ENCODE measurements around the gene SMPD4. TPM values are rescaled to one million over a fixed set of nuclear protein-coding genes. Genes with fewer than 3 reads are reported as not detected.
"Not testable (repeated sequence)": the region's sequence is repeated elsewhere in the genome, so short reads cannot be mapped to it uniquely, and the experiment has no call there.

Gene SMPD4
- total RNA-seq, 1 experiment from 2014 or later, result 97.8 TPM

- Mint-ChIP-seq H3K27me3 (ENCODE audit: unreplicated experiment) (no peaks in the 10 kb centered on the region), H3K9me3 (ENCODE audit: low read depth, unreplicated experiment) (no peaks in the 10 kb centered on the region), H3K27ac (ENCODE audit: unreplicated experiment) (no peak overlapping the region), H3K4me1 (ENCODE audit: low read depth, unreplicated experiment) (peaks cover 17% of the 10 kb centered on the region), H3K4me3 (ENCODE audit: low read depth, unreplicated experiment) (no peak overlapping the region), H3K36me3 (ENCODE audit: insufficient read depth, unreplicated experiment) (peaks cover 29% of the 10 kb centered on the region)
- CTCF ChIA-PET, result interaction anchor here (0.7 kb wide), 1 partner anchor 319 kb away, joined by 4 read pairs; no protein-coding TSS in a partner anchor
- intact Hi-C loops (cut with micrococcal nuclease; ENCODE audit: unreplicated experiment), result loop anchor here (10.0 kb wide), 1 partner anchor 59 kb away; no protein-coding TSS in a partner anchor
- BruUV-seq (replicated peaks), result no TSS peak
- no peak for DNase-seq
- TF ChIP-seq CTCF (IDR thresholded peaks at IDR 0.05; ENCODE audit: unreplicated experiment), result no peak
These were observed 4.5 kb upstream of the SMPD4 start for GRCh38 chr2:130185896-130186295.

GRCh38 chr2:130185436-130185835 lies 4.0 kb upstream of the SMPD4 start:
- Mint-ChIP-seq H3K9me3 (ENCODE audit: low read depth, unreplicated experiment) (no peaks in the 10 kb centered on the region), H3K36me3 (ENCODE audit: insufficient read depth, unreplicated experiment) (peaks cover 33% of the 10 kb centered on the region), H3K27me3 (ENCODE audit: unreplicated experiment) (no peaks in the 10 kb centered on the region), H3K4me3 (ENCODE audit: low read depth, unreplicated experiment) (no peak overlapping the region), H3K4me1 (ENCODE audit: low read depth, unreplicated experiment) (peaks cover 17% of the 10 kb centered on the region), H3K27ac (ENCODE audit: unreplicated experiment) (no peak overlapping the region)
- no peak for TF ChIP-seq CTCF (IDR thresholded peaks at IDR 0.05; ENCODE audit: unreplicated experiment)
- CTCF ChIA-PET, result interaction anchor here (0.7 kb wide), 1 partner anchor 319 kb away, joined by 4 read pairs; no protein-coding TSS in a partner anchor
- BruUV-seq (replicated peaks), result no TSS peak
- no peak for DNase-seq
- intact Hi-C loops (cut with micrococcal nuclease; ENCODE audit: unreplicated experiment), result loop anchor here (10.0 kb wide), 1 partner anchor 59 kb away; no protein-coding TSS in a partner anchor

- Mint-ChIP-seq H3K36me3 (ENCODE audit: insufficient read depth, unreplicated experiment) (peaks cover 42% of the 10 kb centered on the region), H3K4me3 (ENCODE audit: low read depth, unreplicated experiment) (peak overlapping the region; percentile 95), H3K4me1 (ENCODE audit: low read depth, unreplicated experiment) (peaks cover 17% of the 10 kb centered on the region), H3K27me3 (ENCODE audit: unreplicated experiment) (no peaks in the 10 kb centered on the region), H3K27ac (ENCODE audit: unreplicated experiment) (peak overlapping the region; percentile 48), H3K9me3 (ENCODE audit: low read depth, unreplicated experiment) (no peaks in the 10 kb centered on the region)
- intact Hi-C loops (cut with micrococcal nuclease; ENCODE audit: unreplicated experiment), result loop anchor here (5.0 to 10.0 kb wide), 3 partner anchors 61 to 149 kb away; no protein-coding TSS in a partner anchor
- DNase-seq, result no peak
- CTCF ChIA-PET, result no interaction called here
- TSS peak; percentile 46 for BruUV-seq (replicated peaks)
- no peak for TF ChIP-seq CTCF (IDR thresholded peaks at IDR 0.05; ENCODE audit: unreplicated experiment)
These were observed 2.3 kb upstream of the SMPD4 start for GRCh38 chr2:130183512-130184373.

GRCh38 chr2:130182826-130183511 lies 1.6 kb upstream of the SMPD4 start:
- BruUV-seq (replicated peaks); H3K9me3 Mint-ChIP-seq (ENCODE audit: low read depth, unreplicated experiment); CTCF ChIA-PET; H3K27me3 Mint-ChIP-seq (ENCODE audit: unreplicated experiment): not testable (repeated sequence)
- Mint-ChIP-seq H3K4me3 (ENCODE audit: low read depth, unreplicated experiment) (peak overlapping the region; percentile 95), H3K27ac (ENCODE audit: unreplicated experiment) (peak overlapping the region; percentile 48), H3K4me1 (ENCODE audit: low read depth, unreplicated experiment) (peaks cover 19% of the 10 kb centered on the region), H3K36me3 (ENCODE audit: insufficient read depth, unreplicated experiment) (peaks cover 47% of the 10 kb centered on the region)
- peak; percentile 14 for DNase-seq
- intact Hi-C loops (cut with micrococcal nuclease; ENCODE audit: unreplicated experiment), result loop anchor here (5.0 to 10.0 kb wide), 3 partner anchors 62 to 149 kb away; no protein-coding TSS in a partner anchor

All from Calu3 (cell line).